ENCODE results near the gene GTF2B.
"Not testable (repeated sequence)": the region's sequence is repeated elsewhere in the genome, so short reads cannot be mapped to it uniquely, and the experiment has no call there.

The GTF2B gene, protein sequence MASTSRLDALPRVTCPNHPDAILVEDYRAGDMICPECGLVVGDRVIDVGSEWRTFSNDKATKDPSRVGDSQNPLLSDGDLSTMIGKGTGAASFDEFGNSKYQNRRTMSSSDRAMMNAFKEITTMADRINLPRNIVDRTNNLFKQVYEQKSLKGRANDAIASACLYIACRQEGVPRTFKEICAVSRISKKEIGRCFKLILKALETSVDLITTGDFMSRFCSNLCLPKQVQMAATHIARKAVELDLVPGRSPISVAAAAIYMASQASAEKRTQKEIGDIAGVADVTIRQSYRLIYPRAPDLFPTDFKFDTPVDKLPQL

DNA sequence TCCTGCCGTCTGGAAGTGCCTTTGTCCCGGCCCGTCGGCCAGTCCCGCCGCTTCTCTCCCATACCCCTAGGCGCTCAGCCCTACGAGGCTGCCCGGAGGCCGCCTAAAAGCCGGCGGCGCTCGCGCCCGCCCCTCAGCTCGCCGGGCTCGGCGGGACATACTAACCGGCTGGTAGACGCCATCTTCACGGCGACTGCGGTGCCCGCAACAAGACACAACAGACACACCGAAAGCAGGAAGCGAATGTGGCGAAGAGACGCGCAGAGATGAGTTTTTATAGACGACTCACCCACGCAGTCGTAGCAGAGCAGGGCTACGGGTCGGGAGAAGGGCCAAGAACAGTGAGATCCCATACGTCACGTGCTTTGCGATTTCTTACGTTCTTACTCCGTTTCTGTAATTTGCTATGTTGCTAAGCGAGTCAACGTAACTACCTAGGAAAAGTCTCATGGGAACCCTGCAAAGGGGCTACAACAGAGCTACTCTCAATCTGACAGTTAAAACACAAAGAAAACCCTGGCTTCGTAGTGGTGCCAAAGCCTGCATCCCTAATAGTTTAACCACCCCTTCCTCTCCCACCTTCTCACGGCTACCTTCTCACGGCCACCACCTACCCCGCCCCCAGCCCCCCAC, at the start of gene GTF2B:
Gene GTF2B (minus strand): TSS at position 250 of the 633 bp plus-strand sequence. CDS start 68 bp downstream, at position 182.
- peak; percentile 95 for DNase-seq

DNA sequence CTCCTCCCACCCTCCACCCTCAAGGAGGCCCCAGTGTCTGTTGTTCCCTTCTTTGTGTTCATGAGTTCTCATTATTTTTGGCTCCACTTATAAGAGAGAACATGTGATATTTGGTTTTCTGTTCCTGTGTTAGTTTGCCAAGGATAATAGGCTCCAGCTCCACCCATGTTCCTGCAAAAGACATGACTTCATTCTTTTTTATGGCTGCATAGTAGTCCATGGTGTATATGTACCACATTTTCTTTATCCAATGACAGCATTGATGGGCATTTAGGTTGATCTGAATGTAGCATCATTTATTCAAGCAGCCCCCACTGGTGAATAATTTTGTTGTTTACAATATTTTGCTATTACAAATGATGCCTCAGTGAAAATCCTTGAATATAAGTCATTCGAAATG, 47.2 kb upstream of the GTF2B start:
- not testable (repeated sequence) for DNase-seq

DNA sequence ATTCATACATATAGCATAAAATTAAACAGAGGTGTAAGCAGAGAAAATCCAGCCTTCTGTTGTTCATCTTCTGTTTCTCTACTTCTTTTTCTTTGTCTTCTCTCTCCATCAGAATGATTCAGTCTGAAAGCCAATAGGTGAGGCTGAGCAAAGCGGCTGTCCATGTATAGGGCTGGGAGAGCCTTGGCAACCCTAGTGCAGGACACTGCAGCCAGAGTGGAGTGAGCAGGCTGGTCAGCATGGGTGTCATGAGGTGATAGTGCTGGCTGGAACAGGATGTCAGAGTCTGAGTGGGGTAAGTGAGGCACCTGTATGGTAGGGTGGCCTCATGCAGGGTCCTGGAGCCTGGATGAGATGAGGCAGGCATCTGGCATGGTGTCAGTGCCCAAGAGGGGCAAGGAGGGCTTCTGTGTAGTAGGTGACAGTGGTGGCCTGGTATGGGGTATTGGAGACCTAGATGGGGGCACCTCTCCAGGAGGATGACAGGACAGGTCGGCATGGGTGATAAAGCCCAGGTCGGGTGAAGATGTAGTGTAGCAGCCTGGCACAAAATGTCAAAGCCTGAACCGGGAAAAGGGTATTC, 45.5 kb upstream of the GTF2B start:
- DNase-seq, result no peak

DNA sequence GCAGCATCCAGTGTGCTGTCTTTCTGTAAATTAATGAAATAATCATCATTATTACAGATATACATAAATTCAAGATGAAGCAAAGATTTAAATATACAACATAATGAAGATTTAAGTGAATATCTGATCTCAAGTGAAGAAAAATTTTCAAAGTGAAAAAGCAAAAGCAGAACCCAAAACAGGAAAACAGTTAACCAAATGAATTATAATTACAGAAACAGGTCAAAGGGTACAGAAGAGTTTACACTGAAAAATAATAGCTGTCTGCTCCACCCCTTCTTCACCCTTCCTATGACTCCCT, 44.8 kb upstream of the GTF2B start:
- DNase-seq, result no peak

DNA sequence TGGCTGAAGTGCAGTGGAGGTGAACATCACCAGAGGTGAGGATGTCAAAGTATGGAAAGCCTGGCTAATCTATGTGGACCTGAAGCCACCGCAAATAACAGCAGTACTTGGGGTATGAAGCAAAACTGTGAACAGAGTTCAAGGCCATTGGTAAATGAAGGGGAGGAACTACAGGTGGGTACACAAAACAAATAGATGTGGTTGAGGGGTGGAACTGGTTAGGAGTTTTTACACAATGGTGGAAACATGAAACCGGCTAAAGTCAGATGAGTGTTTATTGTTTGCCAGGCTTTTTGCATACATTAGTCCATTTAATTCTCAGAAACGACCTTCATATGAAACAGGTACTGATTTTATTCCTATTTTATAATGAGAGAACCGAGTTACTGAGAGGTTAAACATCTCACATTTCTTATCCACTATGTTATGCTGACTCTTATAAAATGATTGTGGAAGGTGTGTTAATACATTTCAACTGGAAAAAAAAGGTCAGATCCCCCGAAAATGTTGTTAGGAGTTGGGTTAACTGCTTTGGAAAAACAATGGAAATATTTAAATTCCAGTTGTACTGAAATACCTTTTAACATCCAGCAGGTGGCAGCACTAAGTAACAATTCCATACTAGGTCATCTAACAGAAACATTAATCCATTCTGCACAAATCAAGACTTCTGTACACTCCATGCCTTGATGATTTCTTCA, 44.3 kb upstream of the GTF2B start:
- peak; percentile 59 for DNase-seq

DNA sequence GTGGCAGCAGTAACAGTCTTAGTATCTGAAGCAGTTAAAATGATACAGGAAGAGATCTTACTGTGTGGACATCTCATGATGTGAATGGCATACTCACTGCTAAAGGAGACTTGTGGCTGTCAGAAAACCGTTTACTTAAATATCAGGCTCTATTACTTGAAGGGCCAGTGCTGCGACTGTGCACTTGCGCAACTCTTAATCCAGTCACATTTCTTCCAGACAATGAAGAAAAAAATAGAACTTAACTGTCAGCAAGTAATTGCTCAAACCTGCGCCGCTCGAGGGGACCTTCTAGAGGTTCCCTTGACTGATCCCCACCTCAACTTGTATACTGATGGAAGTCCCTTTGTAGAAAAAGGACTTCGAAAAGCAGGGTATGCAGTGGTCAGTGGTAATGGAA, 38.8 kb upstream of the GTF2B start:
- not testable (repeated sequence) for DNase-seq

DNA sequence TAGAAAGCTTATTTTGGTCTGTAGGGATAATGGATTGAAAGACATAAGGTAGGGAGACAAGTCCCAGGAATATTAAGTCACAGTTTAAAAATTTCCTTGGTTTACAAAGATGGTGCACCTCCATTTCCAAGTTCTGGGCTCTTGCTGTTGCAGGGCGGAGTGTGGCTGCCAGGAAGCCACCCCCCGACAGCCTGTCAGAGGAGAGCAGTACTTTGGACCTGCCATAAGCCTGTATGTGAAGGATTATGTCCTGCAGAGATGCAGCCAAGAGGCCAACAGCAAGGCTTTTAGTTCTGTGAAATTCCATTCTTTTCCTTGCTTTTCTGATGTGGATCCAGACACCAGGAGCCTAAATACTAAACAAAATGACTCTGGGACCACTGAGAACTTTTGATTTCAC, 31.9 kb upstream of the GTF2B start:
- no peak for DNase-seq

DNA sequence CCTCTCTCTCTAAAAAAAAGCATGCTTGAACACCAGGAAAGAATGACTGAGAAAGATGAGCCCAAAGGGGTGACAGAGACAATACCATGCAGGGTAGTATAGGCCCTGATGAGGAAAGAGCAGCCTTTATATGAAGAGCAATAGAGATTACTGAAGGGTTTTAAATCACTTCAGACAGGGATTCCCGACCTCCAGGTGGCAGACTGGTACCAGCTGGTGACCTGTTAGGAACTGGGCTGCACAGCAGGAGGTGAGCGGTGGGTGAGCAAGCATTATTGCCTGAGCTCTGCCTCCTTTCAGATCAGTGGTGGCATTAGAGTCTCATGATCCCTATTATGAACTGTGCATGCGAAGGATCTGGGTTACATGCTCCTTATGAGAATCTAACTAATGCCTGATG, 30.8 kb upstream of the GTF2B start:
- no peak for DNase-seq

DNA sequence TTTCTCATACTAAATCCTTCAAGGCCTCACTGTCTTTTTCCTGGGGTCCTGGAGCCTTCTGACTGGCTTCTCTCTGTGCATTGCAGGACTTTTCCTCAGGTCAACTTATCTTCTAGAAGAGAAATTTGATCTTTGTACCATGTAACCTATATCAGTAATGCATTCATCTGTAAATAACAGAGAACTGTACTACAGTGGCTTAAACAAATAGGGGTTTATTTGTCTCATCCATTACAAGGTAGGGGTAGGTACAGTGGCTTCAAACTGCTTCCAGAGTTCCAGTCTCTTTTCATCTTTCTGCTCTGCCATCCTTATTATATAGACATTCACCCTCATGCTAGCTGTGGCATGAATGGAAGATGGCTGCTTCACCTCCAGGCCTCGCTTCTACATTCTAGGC, 29.5 kb upstream of the GTF2B start:
- DNase-seq, result no peak

DNA sequence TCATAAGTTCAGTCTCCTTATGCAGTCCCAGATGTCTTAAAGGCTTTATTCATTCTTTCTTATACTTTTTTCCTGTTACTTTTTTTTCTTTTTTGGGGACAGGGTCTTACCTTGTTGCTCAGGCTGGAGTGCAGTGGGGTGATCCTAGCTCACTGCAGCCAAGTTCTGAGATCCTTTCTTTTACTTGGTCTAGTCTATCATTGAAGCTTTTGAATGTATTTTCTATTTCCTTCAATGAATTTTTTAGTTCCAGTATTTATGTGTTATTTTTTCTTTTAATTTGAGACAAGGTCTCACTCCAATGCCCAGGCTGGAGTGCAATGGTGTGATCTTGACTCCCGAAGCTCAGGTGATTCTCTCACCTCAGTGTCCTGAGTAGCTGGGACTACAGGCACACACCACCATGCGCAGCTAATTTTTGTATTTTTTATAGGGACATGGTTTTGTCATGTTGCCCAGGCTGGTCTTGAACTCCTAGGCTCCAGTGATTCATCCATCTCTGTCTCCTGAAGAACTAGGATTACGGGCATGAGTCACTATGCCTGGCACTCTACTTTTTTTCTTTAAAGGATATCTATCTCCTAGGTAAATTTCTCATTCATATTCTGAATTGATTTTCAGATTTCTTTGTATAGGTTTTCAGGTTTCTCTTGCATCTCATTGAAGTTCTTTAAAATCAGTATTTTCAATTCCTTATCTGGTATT, 26.1 kb upstream of the GTF2B start:
- DNase-seq, result no peak

DNA sequence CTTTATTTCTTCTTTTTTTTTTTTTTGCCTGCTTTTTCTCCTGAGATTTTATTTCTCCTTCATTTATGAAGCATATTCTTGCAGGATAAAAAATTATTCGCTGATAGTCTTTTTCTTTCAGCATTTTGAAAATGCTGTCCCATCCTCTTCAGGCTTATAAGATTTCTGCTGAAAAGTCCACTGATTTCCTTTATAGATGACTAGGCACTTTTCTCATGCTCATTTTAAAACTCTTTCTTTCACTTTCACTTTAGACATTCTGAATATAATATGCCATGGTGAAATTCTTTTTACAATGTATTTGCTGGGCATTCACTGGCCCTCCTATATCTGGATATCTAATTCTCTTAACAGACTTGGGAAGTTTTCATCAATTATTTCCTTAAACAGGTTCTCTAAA, 25.5 kb upstream of the GTF2B start:
- no peak for DNase-seq

DNA sequence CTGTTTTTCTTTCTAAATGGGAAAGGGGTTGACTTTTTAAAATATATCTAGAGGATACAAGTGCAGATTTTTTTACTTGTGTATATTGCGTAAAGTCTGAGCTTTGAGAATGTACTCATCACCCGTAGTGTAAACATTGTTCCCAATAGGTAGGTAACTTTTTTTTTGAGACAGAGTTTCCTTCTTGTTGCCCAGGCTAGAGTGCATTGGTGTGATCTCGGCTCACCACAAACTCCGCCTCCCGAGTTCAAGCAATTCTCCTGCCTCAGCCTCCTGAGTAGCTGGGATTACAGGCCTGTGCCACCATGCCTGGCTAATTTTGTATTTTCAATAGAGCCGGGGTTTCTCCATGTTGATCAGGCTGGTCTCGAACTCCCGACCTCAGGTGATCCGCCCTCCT, 20.4 kb upstream of the GTF2B start:
- not testable (repeated sequence) for DNase-seq

DNA sequence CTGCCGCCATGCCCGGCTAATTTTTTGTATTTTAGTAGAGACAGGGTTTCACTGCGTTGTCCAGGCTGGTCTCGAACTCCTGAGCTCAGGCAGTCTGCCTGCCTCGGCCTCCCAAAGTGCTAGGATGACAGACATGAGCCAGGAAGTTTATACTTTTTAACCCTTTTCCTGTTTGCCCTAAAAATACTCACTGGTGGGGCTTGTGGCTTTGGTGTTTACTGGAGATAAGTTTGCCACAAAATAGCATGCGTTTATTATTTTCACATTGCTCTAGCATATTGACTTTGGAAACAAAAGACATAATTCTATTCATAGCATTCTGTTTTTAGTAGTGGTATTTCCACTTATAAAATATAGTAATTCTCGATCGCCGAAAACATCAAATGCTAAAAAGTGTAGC, 19.8 kb upstream of the GTF2B start:
- no peak for DNase-seq

DNA sequence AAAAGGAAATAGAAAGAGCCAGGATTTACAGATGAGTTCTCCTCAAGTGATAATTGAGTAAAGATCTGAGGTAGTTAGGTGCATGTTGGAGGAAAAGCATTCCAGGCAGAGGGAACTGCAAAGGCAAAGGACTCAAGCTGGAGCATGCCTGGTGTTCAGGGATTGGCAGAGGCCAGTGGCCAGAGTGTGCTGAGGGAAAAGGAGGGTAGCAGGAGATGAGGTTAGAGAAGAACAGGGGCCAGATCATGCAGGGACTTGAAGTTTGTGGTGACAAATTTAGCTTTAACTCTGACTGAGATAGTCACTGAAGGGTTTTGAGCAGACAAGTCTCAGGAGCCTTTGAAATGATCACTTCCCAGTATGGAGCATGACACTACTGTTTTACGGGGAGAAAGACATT, 19.0 kb upstream of the GTF2B start:
- no peak for DNase-seq

DNA sequence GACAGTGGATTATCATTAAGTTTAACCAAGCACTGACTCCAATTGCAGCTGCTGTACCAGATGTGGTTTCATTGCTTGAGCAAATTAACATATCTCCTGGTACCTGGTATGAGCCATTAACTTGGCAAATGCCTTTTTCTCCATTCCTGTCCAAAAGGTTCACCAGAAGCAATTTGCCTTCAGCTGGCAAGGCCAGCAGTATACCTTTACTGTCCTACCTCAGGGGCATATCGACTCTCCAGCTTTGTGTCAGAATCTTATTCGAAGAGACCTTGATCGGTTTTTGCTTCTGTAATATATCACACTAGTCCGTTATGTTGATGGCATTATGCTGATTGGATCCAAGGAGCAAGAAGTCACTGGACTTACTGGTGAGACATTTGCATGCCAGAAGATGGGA, 9.5 kb upstream of the GTF2B start:
- DNase-seq, result no peak

DNA sequence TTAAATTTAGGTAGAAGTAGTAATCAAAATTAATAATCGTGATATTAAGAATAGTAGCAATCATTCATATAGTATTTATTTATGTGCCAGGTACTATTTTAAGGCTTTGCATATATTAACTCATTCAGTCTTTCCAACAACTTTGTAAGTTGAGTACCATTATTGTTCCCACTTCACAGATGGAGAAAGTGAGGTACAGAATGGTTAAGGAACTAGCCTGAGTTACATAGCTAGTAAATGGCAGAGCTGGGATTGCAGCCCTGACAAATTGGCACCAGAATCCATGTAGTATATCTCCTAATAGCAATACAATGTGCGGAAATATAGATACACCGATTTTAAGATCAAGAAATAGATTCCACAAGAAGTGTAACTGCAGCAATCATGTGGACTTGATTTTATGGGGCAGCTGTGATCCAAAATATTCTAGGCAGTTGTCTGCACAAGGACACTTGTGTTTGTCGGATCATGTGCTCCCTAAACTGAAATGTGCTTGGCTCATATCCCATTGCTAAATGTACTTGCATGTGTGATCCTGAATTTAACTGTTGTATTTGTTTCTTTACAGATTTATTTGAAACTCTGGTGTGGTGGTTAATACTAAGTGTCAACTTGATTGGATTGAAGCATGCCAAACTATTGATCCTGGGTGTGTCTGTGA, 5.8 kb upstream of the GTF2B start:
- DNase-seq, result no peak

DNA sequence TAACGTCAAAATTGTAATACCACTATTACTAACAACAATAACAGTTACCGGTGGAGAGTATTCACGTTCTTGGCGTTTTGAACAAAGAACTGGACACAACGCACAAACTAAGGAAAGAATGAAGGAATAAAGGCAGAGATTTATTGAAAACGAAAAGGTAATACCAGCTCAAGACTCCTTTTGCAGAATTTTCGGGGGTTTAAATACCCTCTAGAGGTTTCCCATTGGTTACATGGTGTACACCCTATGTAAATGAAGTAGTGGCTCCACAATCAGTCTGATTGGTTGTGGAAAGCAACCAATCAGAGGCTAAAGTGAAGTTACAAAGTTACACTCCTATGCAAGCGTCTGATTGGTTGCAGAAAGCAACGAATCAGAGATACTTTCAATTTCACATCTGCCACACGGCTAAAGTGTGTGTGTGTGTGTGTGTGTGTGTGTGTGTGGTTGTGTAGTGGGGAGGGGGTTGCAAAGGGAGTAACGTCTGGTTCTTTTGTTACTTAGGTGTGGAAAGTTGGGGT, 1.1 kb upstream of the GTF2B start:
- DNase-seq, result no peak

DNA sequence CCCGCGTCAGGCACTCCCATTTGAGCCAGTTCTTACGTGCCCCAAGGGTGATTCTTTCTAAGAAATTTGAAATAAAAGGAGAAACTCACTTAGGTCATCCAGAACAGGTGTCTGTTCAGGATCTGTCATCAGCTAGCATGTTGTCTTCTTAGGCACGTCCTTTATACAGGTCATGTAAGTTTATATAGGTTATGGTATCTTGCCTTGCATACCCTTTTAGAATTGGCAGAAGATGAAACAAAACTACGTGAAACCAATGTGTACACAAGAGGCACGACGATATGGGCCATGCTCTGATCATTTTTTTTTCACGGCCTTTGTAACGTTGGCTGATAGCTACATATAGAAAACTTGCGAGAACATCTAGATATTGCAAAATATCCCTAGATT, 579 bp upstream of the GTF2B start:
- no peak for DNase-seq

DNA sequence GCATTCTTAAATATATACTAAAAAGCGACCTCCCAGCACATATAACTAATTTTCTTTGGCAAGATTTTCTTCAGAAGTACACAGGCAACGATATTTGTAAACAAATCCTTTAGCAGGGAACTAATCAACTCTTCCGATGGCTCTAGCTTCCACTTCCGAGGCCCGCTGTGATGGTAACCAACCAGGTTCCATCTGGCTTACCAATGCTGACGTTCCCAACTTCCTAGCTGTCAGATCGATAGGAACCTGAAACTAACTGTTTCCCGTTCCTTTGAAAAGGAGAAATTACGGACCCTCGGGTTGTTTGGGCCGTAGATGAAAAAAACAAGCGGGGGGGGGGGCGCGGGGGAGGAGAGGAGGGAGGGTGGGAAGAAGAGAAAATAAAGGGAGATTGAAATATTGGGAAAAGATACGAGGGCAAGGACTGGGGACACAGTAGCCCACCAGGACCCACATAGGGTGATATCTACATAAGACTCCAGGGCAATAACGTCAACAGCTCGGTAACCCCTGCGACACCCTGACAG, 513 bp downstream of the GTF2B start:
- DNase-seq, result peak; percentile 52

DNA sequence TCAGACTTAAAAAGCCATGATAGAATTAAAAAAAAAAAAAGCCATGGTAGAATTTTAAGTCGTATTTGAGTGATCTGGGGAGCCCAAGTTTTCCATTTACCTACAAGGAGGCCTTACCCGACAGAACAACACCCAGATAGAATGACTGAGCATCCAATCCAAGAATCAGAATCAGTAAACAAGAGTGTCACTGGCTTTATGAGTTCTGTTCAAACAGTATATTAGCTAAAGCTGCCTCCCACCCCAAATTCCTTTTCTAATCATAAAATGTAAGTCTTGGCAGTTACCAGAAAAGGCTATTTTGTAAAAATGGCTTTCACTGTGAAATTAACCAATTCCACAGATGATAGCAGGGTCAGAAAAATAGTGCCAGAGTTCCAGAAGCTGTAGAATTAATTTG, 1.2 kb downstream of the GTF2B start:
- no peak for DNase-seq

DNA sequence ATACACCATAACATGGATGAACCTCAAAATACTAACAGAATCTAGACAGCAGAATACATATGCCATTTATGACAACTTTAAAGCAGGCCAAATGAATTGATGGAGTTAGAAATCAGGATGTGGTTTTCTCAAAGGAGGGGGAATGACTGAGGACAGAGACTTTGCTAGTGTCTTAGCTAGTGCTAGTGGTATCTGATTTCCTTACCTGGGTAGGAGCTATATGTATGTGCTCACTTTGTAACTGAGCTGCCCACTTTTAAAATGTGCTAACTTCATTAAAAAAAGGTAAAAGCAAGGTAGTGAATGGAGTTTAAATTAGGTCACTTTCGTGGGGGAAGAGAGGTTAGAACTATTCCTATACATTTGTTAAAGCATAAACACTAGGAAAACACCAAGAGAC, 2.6 kb downstream of the GTF2B start:
- no peak for DNase-seq

DNA sequence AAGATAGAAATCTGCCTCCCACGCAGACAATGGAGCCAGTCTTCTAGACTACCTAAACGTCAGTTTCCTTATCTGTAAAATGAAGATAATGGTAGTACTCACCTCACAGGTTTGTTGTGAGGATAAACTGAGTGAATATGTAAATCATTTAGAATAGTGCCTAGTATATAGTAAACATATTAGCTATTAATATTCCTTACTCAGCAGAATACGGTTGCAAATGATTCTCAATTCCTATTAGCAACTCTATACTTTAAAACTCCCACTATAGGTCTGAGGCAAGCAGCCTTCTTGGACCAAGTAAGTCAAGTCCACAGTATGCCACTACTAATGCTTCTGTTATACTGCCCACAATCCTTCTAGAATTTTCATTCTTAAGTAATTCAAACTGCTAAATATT, 5.4 kb downstream of the GTF2B start:
- no peak for DNase-seq
